ENCODE data around the gene ZNF774. TPM values are rescaled to one million over a fixed set of nuclear protein-coding genes. Genes with fewer than 3 reads are reported as not detected.
"Not testable (repeated sequence)": the region's sequence is repeated elsewhere in the genome, so short reads cannot be mapped to it uniquely, and the experiment has no call there.

Gene ZNF774
- 9.5 and 13.8 TPM in 2 replicates for total RNA-seq
- long read RNA-seq, transcript ZNF774-201 (4 exons, 3,202 nt): major isoform, 8 of 14 reads
- long read RNA-seq, partial matches to known transcripts: 0 of 14 reads
- long read RNA-seq, other reads (novel, unspliced or antisense): 1 of 14 reads

GRCh38 chr15:90352107-90352893, at the start of gene ZNF774:
TSS of gene ZNF774 (plus strand) at chr15:90352284. CDS start at chr15:90354661, 2,377 bp downstream.
- H3K9me3 Mint-ChIP-seq (ENCODE audit: low read depth): no peaks in the 10 kb centered on the region
- TF ChIP-seq, protein P1, sequence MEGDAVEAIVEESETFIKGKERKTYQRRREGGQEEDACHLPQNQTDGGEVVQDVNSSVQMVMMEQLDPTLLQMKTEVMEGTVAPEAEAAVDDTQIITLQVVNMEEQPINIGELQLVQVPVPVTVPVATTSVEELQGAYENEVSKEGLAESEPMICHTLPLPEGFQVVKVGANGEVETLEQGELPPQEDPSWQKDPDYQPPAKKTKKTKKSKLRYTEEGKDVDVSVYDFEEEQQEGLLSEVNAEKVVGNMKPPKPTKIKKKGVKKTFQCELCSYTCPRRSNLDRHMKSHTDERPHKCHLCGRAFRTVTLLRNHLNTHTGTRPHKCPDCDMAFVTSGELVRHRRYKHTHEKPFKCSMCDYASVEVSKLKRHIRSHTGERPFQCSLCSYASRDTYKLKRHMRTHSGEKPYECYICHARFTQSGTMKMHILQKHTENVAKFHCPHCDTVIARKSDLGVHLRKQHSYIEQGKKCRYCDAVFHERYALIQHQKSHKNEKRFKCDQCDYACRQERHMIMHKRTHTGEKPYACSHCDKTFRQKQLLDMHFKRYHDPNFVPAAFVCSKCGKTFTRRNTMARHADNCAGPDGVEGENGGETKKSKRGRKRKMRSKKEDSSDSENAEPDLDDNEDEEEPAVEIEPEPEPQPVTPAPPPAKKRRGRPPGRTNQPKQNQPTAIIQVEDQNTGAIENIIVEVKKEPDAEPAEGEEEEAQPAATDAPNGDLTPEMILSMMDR (IDR thresholded peaks at IDR 0.05; ENCODE audit: unreplicated experiment): no peak
- peak within 1 kb of the TSS; percentile 88 for H3K27ac Mint-ChIP-seq
- peaks cover 17% of the 10 kb centered on the region for H3K27me3 Mint-ChIP-seq
- no peaks in the 10 kb centered on the region for H3K4me1 Mint-ChIP-seq (ENCODE audit: low read depth)
- DNase-seq (ENCODE audit: low spot score, unreplicated experiment): peak; percentile 85
- H3K4me3 Mint-ChIP-seq (ENCODE audit: low read depth): peak within 1 kb of the TSS; percentile 90
- H3K36me3 Mint-ChIP-seq (ENCODE audit: insufficient read depth): no peaks in the 10 kb centered on the region

DNA sequence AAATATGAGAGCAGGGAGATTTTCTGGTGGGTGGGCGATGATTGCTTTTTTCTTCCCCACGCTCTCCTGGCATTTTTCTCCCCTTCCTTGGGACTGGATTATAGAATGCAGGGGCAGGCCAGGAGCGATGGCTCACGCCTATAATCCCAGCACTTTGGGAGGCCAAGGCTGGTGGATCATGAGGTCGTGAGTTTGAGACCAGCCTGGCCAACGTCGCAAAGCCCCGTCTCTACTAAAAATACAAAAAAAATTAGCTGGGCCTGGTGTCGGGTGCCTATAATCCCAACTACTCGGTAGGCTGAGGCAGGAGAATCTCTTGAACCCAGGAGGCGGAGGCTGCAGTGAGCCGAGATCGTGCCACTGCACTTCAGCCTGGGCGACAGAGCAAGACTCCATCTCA, 46.7 kb upstream of the ZNF774 start:
- H3K27ac Mint-ChIP-seq; H3K9me3 Mint-ChIP-seq (ENCODE audit: low read depth); DNase-seq (ENCODE audit: low spot score, unreplicated experiment); H3K4me3 Mint-ChIP-seq (ENCODE audit: low read depth); H3K27me3 Mint-ChIP-seq; H3K4me1 Mint-ChIP-seq (ENCODE audit: low read depth); H3K36me3 Mint-ChIP-seq (ENCODE audit: insufficient read depth): not testable (repeated sequence)

DNA sequence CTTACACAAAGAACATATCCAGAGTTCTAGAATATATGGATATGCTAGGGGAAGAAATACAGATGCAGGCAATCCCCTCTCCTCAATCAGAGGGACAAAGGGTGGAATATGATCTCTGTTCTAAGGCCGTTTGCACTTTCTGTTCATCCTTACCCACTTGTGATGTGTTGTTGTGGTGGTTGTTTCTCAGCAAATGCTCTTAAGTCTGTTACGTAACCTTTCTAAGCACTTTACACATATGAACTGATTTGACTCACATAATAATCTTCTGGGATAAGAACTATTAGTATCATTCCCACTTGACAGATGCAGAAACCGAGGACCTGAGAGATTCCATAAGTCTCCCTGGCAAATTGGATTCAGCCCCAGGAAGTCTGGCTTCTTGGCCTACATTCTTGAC, 46.2 kb upstream of the ZNF774 start:
- no peak for DNase-seq (ENCODE audit: low spot score, unreplicated experiment)
- no peaks in the 10 kb centered on the region for H3K9me3 Mint-ChIP-seq (ENCODE audit: low read depth)
- H3K4me1 Mint-ChIP-seq (ENCODE audit: low read depth): peaks cover 1% of the 10 kb centered on the region
- H3K36me3 Mint-ChIP-seq (ENCODE audit: insufficient read depth): no peaks in the 10 kb centered on the region
- TF ChIP-seq, protein P1 (IDR thresholded peaks at IDR 0.05; ENCODE audit: unreplicated experiment): no peak
- no peak overlapping the region for H3K4me3 Mint-ChIP-seq (ENCODE audit: low read depth)
- no peaks in the 10 kb centered on the region for H3K27me3 Mint-ChIP-seq
- no peak overlapping the region for H3K27ac Mint-ChIP-seq

- Mint-ChIP-seq H3K36me3 (ENCODE audit: insufficient read depth) (no peaks in the 10 kb centered on the region), H3K27ac (no peak overlapping the region), H3K4me1 (ENCODE audit: low read depth) (peaks cover 1% of the 10 kb centered on the region), H3K9me3 (ENCODE audit: low read depth) (no peaks in the 10 kb centered on the region), H3K27me3 (no peaks in the 10 kb centered on the region), H3K4me3 (ENCODE audit: low read depth) (no peak overlapping the region)
- DNase-seq (ENCODE audit: low spot score, unreplicated experiment): no peak
- TF ChIP-seq, protein P1 (IDR thresholded peaks at IDR 0.05; ENCODE audit: unreplicated experiment): no peak
Observed at GRCh38 chr15:90306560-90306959, 45.5 kb upstream of the ZNF774 start.

DNA sequence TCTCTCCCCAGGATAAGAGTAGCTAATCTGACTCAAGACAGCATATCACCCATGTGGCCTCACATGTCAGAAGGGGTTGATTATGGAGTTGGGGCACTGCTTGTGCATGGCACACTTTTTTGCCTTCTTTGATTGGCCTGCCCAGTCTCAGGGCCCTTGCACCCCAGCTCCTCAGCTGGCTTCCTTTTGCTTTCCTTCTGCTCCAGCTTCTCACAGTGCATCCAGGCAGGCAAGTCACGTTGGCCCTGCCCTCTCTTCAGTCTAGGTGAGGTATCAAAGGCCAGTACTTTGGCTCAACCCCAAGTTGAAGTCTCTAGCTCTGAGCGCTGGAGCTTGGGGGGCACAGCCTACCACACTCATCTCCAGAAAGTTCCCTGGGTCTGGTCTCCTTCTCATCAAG, 44.4 kb upstream of the ZNF774 start:
- Mint-ChIP-seq H3K4me3 (ENCODE audit: low read depth) (no peak overlapping the region), H3K27ac (no peak overlapping the region), H3K9me3 (ENCODE audit: low read depth) (no peaks in the 10 kb centered on the region), H3K4me1 (ENCODE audit: low read depth) (peaks cover 1% of the 10 kb centered on the region), H3K36me3 (ENCODE audit: insufficient read depth) (no peaks in the 10 kb centered on the region), H3K27me3 (no peaks in the 10 kb centered on the region)
- no peak for DNase-seq (ENCODE audit: low spot score, unreplicated experiment)
- TF ChIP-seq, protein P1 (IDR thresholded peaks at IDR 0.05; ENCODE audit: unreplicated experiment): no peak

DNA sequence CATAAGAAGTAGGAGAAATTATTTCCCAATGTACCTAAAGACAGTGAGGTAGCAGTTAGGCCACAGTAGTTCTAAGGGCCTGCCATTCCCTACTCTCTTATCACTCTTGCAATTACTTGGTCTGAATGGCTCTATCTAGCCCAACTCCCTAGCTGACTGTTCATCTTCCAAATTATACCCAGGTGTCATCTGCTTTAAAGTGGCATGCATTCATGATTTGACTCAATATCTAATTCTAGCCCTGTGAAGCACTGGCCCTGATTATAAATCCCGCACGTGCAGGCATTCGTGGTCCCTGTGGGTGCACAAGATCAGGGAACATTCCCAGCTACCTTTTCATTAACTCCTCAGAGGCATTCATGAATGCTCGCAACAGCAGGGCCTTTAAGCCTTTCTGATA, 43.1 kb upstream of the ZNF774 start:
- Mint-ChIP-seq H3K4me3 (ENCODE audit: low read depth) (no peak overlapping the region), H3K4me1 (ENCODE audit: low read depth) (peaks cover 1% of the 10 kb centered on the region), H3K27me3 (no peaks in the 10 kb centered on the region), H3K27ac (no peak overlapping the region), H3K9me3 (ENCODE audit: low read depth) (no peaks in the 10 kb centered on the region), H3K36me3 (ENCODE audit: insufficient read depth) (no peaks in the 10 kb centered on the region)
- TF ChIP-seq, protein P1 (IDR thresholded peaks at IDR 0.05; ENCODE audit: unreplicated experiment): no peak
- DNase-seq (ENCODE audit: low spot score, unreplicated experiment): no peak
